Astrocyte of the spinal cord (primary cell): ENCODE data around the gene MED26.

Experiments used
- DNase-seq: peaks from one replicate; pipeline ENCODE4 v3.0.0; 2011; ENCODE audit warnings: low read depth, low spot score
- H3K4me3 ChIP-seq: 2 replicates; pipeline ENCODE4 v1.5.1; 2011; ENCODE audit warnings: low read depth, mild to moderate bottlenecking, low read length, moderate library complexity
- in situ Hi-C: cut with HindIII; loops from 2 replicates; pipeline ENCODE4 v1.10.0; 2017; ENCODE audit warnings: low sequenced_read_pairs
- TF ChIP-seq, protein P1 (sequence below): IDR thresholded peaks from 2 replicates; pipeline ENCODE4 v1.5.1; 2012; ENCODE audit warnings: low read depth, mild to moderate bottlenecking, low read length, inconsistent platforms

MED26 gene

DNA sequence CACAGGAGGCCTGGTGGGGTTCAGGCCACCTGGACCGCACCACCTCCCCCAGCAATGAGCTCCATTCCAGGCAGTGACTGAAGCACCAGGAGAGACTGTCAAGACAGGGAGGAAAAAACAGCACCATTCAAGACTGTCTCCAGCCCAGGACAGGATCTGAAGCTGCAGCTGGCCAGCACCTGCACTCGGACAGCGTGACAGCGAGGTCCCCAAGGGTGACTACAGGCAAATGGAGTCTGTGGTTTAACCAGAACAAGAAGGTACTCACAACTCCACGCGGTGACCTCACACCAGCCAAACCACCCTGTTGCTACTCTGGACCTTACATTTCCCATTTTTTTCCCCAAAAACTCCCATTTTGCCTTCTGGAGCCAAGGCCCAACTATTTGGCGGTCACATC is 9.8 kb downstream of the MED26 start:
- TF ChIP-seq, protein P1, sequence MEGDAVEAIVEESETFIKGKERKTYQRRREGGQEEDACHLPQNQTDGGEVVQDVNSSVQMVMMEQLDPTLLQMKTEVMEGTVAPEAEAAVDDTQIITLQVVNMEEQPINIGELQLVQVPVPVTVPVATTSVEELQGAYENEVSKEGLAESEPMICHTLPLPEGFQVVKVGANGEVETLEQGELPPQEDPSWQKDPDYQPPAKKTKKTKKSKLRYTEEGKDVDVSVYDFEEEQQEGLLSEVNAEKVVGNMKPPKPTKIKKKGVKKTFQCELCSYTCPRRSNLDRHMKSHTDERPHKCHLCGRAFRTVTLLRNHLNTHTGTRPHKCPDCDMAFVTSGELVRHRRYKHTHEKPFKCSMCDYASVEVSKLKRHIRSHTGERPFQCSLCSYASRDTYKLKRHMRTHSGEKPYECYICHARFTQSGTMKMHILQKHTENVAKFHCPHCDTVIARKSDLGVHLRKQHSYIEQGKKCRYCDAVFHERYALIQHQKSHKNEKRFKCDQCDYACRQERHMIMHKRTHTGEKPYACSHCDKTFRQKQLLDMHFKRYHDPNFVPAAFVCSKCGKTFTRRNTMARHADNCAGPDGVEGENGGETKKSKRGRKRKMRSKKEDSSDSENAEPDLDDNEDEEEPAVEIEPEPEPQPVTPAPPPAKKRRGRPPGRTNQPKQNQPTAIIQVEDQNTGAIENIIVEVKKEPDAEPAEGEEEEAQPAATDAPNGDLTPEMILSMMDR, result no peak
- no peak for DNase-seq
- H3K4me3 ChIP-seq, result no peak overlapping the region
- in situ Hi-C loops, result no loop called here

DNA sequence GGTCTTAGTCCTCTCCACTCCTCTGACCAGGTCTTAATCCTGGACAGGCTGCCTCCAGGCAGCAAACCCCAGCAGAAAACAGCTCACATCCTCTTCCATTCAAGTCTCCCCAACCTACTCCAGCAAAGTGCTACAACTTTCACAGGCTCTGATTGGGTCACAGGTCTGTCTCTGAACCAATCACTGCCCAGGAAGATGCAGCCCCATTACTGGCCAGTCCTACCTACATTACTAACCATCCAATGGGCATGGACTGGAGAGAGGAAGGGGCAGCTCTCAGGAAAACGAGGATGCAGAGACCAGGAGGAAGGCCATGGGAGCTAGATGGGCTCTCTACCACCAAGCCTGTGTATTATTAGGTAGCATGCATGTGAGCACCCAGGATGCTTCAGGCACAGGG is 12.2 kb downstream of the MED26 start:
- TF ChIP-seq, protein P1, result no peak
- H3K4me3 ChIP-seq, result no peak overlapping the region
- no peak for DNase-seq
- in situ Hi-C loops, result no loop called here

- no peak for DNase-seq
- in situ Hi-C loops, result no loop called here
- no peak overlapping the region for H3K4me3 ChIP-seq
- TF ChIP-seq, protein P1, result no peak
Observed at GRCh38 chr19:16614941-16615340, 13.1 kb downstream of the MED26 start.

GRCh38 chr19:16613841-16614240 is 14.2 kb downstream of the MED26 start:
- in situ Hi-C loops, result no loop called here
- TF ChIP-seq, protein P1, result no peak
- DNase-seq, result no peak

GRCh38 chr19:16612636-16613035 is 15.4 kb downstream of the MED26 start:
- TF ChIP-seq, protein P1, result no peak
- H3K4me3 ChIP-seq, result no peak overlapping the region
- no peak for DNase-seq

More at GRCh38 chr19:16613841-16614240, 14.2 kb downstream of the MED26 start:
- no peak overlapping the region for H3K4me3 ChIP-seq

GRCh38 chr19:16611121-16611520 is 16.9 kb downstream of the MED26 start:
- TF ChIP-seq, protein P1, result no peak
- H3K4me3 ChIP-seq, result no peak overlapping the region
- in situ Hi-C loops, result no loop called here
- DNase-seq, result no peak

More at GRCh38 chr19:16612636-16613035, 15.4 kb downstream of the MED26 start:
- in situ Hi-C loops, result no loop called here
